HG03521 (cell line): ENCODE results near the gene SYNE2.
"Not testable (repeated sequence)": the region's sequence is repeated elsewhere in the genome, so short reads cannot be mapped to it uniquely, and the experiment has no call there.

Source experiments
- ATAC-seq: cut with Tn5 transposase; IDR thresholded peaks from one replicate; pipeline ENCODE4 v1.9.1; 2021; ENCODE audit warnings: mild to moderate bottlenecking, moderate library complexity; ENCODE audit not compliant: unreplicated experiment

The SYNE2 gene

DNA sequence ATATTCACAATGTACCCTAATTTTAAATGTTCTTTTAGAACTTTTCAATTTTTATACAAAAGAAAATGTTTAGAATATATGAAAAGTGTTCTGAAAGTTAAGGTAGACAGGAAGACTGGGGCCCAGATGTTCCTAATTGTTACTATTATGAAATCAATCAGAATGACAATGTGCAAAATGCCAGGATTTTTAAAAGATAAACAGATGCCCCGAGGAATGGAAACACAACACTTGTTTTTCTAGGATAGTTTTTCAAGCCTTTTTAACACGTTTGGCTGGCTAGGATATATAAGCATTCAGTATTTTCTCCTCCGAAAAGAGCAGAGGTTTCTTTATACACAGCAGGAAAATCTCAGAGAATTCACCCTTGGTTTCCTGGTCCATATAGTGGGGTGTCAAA lies 334.5 kb downstream of the SYNE2 start:
- ATAC-seq = no peak

DNA sequence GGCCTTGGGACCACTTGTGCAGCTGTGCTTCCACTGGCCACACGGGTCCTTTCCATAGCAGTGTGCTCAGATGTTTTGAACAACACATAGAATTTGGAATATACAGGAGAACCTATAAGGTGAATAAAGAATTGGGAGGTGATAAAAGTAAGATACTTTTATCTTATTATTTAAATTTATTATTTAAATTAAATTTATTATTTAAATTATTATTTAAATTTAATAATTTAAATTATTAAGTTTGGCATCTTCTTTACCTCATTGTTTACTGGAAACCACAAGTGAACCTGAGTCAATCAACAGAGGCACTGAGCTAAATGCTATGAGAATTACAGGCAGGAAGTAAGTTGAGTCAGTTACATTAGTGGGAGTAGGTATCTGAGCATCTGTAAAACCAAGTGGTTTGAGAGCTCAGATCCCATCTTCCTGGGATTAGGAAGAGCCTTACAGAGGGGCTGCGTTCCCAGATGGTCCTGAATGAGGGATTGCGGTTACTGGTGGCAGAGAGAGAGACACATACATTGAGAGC lies 338.2 kb downstream of the SYNE2 start:
- no peak for ATAC-seq

DNA sequence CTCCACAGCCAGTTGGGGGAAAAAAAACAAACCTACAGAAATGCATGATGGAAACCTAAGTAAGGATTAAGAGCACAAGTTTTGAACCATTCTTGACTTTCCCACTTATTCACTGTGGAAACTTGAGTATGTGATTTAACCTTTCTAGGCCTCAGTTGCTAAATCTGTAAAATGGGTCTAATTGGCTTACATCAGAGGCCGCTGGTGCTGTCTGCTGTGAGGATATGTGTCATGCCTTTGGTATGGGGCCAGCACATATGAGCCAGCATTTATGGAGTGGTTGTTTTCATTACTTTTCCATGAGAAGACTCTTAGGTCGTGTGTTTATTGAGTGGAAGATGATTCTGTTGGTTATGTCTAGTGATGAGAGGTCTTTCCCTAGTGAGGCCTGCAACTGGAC lies 339.0 kb downstream of the SYNE2 start:
- no peak for ATAC-seq

DNA sequence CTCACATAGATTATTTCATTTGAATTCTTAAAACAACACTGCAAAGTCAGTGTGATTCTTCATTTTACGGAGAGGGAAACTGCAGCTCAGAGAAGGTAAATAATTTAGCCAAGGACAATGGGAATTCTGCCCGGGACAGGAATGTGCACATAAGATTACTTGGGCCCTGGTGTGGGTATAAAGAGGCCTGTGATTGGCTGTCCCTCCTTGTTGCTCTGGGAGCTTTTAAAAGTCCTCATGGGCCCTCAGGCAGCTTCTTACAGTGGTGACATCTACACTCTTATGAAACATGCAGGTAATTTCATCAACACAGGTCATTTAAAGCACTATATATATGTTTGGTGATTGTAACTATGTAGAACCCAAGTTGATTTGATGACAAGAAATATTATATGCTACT lies 341.0 kb downstream of the SYNE2 start:
- ATAC-seq = no peak

DNA sequence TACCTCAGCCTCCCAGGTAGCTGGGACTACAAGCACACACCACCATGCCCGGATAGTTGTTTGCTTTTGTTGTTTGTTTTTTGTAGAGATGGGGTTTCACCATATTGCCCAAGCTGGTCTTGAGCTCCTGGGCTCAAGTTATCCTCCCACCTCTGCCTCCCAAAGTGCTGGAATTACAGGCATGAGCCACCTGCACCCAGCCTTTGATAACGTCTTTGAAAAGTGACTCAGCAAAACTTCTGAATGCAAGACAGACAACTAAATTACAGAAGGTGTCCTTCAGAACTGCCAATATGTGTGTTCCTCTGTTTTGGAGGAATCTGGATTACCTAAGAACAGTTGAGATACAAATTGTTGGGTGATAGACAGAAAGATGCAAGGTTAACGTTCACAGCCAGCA lies 341.6 kb downstream of the SYNE2 start:
- no peak for ATAC-seq

DNA sequence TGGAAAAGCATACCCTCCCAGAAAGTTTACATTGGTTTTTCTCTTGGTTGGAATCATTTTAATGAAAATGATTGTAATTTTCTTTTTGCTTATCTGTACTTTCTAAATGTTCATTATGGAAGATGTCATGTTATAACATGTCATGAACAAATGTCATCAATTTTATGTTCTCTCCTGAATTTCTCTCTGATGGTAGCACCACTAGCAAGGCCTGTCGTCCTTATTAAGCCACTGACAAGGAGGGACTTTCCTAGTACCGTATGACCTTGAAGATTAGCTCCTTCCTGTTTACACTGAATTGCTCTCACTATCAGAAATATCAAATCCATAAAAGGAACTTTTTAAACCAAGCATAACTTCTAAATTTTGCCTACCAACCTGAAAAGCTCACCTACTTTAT lies 342.4 kb downstream of the SYNE2 start:
- no peak for ATAC-seq

DNA sequence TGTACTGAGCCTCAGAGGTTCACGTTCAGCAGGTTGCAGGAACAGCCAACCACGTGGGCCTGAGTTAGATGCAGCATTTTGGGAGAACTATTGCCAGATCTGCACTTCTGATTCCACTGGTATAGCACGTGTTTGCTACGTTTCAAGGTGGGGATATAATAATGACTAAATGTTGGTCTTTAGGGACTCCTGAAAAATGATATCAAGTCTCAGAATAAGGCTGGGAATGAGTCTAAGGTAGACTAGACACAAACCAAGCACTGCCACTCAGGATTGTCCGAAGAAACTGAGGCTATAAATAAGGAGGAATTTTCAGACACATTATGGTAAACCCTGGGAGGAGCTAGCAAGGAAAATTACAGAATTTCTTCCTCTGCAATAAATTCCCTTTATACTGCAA lies 343.3 kb downstream of the SYNE2 start:
- no peak for ATAC-seq

DNA sequence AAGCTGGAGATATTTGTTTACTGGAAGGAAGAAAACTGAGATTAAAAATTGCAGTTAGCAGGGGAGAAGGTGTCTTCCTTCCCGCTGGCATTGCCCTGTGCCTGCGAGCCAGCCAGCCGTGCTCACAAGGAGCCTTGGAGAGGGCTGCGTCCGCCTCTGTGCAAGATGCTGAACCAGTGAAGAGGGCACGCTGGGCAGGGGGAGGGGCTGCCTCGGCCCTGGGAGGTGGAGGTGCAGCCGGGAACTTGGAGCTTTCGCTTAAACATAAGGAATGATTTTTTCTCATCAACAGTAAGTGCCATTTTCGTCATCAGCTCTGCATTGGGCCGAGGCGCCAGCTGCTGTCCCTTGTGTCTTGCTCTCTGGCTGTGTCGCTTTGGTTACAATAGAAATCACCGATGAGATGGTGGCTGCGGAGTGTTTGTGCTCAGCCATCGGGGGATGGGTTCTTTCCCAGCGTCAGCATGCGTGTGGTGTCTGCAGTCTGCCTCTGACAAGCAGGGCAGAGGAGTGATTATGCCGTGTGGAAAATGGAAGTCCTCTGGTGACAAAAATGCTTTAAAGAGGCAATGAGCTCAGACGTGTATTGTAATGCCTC lies 344.1 kb downstream of the SYNE2 start:
- no peak for ATAC-seq

DNA sequence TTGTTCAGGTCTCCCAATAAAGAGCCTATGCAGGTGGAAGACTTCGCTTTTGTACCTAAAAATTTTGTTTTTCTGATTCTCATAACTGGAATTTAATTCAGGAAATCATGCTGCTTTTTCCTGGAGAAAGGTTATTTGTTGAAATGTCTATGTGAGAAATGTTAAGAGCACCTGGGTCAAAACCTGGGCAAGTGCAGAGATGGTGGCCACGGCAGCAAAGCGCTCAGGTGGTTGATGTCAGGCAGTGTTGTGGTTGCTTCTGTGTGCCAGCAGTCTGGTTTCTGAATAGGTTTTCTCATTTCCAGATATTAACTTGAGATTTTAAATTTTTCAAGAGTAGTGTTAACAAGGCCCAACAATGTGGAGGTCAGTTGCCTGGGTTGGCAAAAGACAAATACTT lies 345.2 kb downstream of the SYNE2 start:
- ATAC-seq = no peak

DNA sequence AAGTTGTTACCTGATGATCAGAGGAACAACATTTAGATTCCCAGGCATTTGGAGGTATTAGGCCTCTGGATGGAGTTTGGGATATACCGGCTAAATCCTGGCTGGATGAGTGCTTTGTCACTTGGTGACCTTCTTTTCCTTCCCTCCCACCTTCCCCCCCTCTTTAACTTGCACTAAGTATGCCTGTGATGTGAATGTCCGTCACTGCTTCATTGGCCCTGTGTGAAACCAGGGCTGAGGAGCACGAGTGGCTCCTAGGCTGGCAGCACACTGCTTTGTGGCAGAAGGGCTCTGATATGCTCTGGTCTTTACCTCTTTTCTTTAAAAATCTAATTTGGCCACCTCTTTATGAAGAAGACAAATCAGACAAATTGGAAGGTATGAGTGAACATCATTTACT lies 345.7 kb downstream of the SYNE2 start:
- no peak for ATAC-seq

DNA sequence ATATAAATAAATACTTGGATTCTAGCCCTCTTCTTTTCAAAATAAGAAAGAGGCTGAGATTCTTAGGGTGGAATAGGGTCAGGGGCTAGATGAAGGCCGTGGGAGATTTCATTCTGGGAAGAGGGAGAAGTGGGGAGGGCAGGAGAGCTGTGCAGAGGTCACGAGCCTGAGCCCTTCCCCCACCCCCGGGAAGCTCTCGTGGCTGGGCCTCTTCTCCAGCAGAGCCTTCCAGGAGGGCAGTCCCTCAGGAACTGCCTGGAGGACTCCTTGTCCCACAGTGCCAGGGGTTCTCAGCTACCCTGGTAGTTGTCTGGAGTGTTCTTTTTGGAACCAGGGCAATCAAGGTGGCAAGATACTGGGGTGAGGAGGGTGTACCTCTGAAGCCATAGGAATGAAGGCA lies 347.4 kb downstream of the SYNE2 start:
- ATAC-seq = no peak

DNA sequence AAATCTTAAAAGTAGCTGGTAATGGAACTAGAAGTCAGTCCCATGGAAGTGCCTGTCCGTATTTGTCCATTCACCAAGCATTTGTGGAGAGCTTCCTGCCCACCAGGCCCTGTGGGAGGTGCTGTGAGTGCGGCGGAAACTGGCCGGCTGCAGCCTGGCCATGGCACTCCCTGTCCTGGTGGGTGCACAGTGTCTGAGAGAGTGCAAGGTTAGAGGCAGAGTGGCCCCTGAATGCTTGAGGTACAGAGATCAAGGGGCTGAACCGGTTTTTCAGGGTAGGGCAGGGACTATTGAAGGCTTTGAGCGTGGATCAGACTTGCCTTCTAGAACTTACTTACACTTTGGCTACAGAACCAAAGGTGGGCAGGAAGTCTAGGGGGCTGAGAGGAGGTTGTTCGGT lies 348.5 kb downstream of the SYNE2 start:
- no peak for ATAC-seq

DNA sequence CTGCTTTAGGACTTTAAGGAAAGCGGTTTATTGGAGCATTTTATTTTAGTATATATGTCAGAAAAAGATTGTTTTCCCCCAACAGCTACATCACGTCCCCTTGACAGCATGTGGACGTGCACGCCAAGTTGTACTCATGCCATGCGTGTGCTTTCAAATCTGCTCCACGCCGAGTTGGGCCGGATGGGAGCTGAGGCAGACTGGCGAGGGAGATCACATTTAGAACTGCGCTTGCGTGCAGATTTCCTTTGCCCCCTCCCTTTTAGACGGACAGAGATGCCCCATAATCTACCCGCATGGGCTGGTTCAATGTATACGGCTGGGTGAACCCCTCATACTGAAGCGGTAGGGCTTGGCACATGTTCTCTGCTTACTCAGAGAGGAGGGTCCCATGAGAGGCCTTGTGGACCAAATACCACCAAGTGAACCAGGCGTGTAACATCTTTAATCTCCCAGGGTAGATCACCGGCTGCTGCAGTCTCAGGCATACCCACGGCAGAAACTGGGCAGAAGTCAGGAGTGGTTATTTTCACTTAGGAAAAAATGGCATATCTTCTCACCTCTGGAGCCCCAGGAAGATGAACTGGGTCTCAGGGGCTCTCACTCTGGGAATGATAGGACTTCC lies 349.2 kb downstream of the SYNE2 start:
- no peak for ATAC-seq

DNA sequence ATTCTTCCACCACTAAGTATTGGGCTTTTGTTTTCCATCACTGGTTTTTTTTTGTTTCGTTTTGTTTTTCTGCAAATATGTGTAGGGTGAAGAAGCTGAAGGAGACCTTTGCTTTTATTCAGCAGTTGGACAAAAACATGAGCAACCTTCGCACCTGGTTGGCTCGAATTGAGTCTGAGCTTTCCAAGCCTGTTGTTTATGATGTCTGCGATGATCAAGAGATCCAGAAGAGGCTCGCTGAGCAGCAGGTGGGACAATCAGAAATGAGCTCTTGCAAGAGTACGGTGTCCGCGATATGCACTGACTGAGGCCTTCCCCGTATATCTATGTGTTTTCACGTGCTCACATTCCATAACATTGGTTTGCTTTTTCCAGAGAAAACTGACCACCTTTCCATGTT lies 349.9 kb downstream of the SYNE2 start:
- no peak for ATAC-seq

DNA sequence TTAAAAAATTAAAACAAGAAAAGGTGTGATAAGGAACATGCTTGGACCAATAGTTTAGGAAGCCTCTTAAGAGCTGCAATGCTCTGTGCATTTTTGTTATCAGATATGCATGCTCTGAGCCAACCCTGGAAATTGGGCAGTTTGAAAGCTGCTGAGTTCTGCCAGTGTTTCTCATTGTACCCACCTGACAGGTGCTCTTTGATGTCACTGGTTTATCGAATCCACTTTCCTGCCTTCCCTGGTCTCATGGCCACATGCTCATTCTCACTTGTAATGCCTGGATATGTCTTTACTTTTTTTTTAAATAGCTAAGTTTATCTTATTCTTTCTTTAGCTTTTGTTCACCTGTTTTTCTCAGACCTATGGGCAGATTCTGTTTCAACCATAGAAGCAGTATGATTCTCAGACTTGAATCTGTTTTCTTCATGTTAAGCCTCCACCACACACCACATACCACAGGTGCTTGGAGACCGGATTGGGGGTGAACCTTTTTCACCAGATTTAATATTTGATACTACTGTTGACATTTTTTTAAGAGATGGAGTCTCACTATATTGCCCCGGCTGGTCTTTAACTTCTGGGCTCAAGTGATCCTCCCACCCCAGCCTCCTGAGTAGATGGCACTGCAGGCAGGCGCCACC lies 350.7 kb downstream of the SYNE2 start:
- no peak for ATAC-seq

DNA sequence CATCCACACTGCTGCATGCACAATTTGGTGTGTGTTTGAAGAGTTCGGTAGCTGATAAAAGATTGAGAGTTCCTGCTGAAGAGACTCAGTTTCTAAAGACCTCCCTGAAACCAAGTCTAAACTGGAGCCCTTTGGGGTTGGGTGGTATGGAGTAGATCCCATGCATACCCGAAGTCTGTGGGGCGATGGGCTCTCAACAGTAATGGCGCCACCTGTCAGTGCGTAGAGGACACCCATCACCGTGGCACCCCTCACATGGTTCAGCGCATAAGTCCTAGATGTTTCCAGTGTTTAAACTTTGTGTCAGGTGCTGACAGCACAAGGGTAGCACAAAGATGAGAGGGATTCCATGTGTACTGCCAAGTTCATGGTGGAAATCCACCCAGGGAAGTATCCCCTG lies 355.5 kb downstream of the SYNE2 start:
- no peak for ATAC-seq

DNA sequence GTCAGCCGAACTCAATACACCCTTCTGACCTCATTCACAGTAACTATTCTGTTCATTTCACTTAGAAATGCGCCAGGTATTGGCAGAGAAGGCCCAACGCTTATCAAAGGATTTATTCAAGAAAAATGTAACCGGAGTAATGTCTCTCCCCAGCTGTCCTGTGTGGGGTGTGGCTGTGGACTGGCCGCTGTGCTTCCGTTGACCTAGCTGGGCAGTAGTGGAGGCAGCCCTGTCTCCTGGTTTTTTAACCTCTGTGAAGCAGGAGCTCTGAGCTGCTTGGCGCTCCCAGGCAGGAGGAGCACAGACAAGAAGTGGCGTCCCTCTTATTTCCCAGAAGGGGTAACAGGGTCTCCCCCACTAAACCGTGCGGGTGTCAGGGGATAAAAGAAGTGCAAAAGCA lies 356.2 kb downstream of the SYNE2 start:
- ATAC-seq = no peak

DNA sequence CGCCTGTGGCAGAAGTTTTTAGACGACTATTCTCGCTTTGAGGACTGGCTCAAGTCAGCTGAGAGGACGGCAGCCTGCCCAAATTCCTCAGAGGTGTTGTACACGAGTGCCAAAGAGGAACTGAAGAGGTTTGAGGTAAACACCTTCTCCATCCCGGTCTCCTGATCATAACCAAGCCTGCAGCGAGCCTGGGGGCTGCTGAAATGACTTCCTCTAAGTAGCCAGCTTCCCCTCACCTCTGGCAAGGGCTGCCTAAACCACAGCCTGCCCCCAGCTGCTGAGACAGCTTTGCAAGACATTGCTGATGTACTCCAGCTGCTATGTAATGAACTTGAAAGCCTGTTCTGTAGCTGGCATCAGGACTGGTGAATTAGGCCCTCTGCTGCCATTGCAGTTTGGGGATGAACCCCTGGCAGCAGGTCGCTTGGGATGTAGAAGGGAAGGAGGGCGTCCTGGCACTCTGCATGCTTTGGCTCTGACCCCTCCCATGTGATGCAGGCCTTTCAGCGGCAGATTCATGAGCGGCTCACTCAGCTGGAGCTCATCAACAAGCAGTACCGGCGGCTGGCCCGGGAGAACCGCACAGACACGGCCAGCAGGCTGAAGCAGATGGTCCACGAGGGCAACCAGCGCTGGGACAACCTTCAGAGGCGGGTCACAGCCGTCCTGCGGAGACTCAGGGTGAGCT lies 356.8 kb downstream of the SYNE2 start:
- ATAC-seq = no peak

DNA sequence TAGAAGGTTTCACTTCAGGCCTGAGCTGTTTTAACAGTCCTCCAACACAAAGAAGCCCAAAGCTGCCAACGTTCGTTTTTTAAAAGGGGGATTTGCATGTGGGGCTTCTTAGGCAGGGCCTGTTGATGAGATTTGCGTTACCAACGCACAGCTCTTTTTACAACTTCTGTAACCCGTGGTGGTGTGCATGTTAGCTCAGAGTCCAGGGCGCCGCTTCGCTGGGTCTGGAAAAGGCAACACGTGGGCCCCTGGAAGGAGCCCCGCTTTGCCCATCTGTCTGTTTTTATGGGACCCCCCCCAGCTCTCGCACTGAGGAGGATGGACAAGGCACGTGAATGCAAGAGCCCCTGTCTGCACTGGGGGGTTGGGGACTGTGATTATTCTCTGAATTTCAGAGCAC lies 357.4 kb downstream of the SYNE2 start:
- no peak for ATAC-seq

DNA sequence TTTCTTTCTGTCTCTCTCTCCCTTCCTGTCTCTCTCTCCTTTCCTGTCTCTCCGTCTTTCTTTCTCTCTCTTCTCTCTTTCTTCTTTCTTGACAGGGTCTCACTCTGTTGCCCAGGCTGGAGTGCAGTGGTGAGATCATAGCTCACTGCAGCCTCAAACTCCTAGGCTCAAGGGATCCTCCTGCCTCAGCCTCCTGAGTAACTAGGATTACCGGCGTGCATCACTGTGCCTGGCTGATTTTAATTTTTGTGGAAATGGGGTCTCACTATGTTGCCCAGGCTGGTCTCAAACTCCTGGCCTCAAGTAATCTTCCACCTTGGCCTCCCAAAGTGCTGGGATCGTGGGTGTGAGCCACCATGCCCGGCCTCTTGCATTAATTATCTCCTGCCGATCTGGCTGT lies 358.1 kb downstream of the SYNE2 start:
- not testable (repeated sequence) for ATAC-seq

DNA sequence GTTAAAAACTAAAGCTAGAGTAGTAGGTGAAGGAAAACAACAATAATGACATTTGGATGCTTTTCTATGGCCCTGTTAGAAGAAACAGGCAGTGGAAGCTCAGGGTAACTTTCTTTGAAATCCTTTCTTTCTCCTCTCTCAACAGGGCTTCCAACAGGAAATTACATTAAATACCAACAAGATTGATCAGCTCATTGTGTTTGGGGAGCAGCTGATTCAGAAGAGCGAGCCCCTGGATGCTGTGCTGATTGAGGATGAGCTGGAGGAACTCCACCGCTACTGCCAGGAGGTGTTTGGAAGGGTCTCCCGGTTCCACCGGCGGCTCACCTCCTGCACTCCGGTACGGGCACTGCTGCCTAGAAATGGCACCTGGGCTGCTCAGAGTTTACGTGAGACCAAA lies 359.9 kb downstream of the SYNE2 start:
- ATAC-seq = no peak

DNA sequence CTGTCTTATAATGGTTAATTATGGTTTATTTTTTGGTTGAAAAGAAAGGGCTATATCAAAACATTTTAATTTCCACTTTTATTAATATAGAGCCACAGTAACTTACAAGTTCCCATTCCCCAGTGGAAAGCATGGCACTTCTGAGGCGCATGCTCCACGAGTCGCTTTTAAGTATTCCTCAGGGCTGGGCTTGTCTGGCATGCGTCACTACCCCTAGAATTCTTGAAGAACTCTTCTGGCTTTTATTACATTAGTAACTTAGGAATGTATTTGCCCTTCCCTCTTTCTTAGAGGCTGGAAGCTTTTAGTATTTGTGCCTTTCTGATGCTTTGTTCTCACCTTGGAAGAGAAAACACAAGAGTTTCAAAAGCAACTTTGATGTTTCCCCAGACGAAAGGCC lies 360.3 kb downstream of the SYNE2 start:
- no peak for ATAC-seq
